Erythroblast (primary cell): Measurements from ENCODE around the gene SYNPO2.
"Not testable (repeated sequence)": the region's sequence is repeated elsewhere in the genome, so short reads cannot be mapped to it uniquely, and the experiment has no call there.

Source experiments
- DNase-seq, 2 experiments: peaks; one replicate each; lab custom pipeline; 2025; lab: John Stamatoyannopoulos, UW
- GATA1 ChIP-seq: IDR thresholded peaks from 2 replicates; pipeline ENCODE4 v1.6.1; 2011; ENCODE audit warnings: low read depth, mild to moderate bottlenecking, control low read depth, low read length, moderate library complexity
- POLR2A ChIP-seq: IDR thresholded peaks from 2 replicates; pipeline ENCODE4 v1.6.1; 2011; ENCODE audit warnings: mild to moderate bottlenecking, low read length

The SYNPO2 gene

GRCh38 chr4:118866442-118866841 is 22.2 kb upstream of the SYNPO2 start:
- DNase-seq = no peak
- TF ChIP-seq POLR2A (no peak), GATA1 (no peak)

GRCh38 chr4:118867311-118868067 is 21.2 kb upstream of the SYNPO2 start:
- no peak for TF ChIP-seq GATA1
- no peak for TF ChIP-seq POLR2A
- DNase-seq = no peak

- no peak for DNase-seq
- no peak for TF ChIP-seq GATA1
- no peak for TF ChIP-seq POLR2A
Observed at GRCh38 chr4:118869808-118870342, 18.8 kb upstream of the SYNPO2 start.

- no peak for DNase-seq
- no peak for TF ChIP-seq POLR2A
- no peak for TF ChIP-seq GATA1
Observed at GRCh38 chr4:118872181-118872580, 16.5 kb upstream of the SYNPO2 start.

GRCh38 chr4:118877797-118878196 is 10.9 kb upstream of the SYNPO2 start:
- no peak for TF ChIP-seq GATA1
- no peak for TF ChIP-seq POLR2A
- DNase-seq = no peak

- not testable (repeated sequence) for DNase-seq
Observed at GRCh38 chr4:118878507-118878906, 10.1 kb upstream of the SYNPO2 start.

GRCh38 chr4:118879409-118879808 is 9.2 kb upstream of the SYNPO2 start:
- DNase-seq = no peak
- no peak for TF ChIP-seq POLR2A
- TF ChIP-seq GATA1 = no peak

GRCh38 chr4:118881512-118882146 is 7.0 kb upstream of the SYNPO2 start:
- no peak for DNase-seq
- TF ChIP-seq GATA1 (no peak), POLR2A (no peak)

GRCh38 chr4:118883861-118884260 is 4.8 kb upstream of the SYNPO2 start:
- TF ChIP-seq POLR2A (no peak), GATA1 (no peak)
- DNase-seq = no peak

- TF ChIP-seq GATA1 = no peak
- TF ChIP-seq POLR2A = no peak
- no peak for DNase-seq
Observed at GRCh38 chr4:118884716-118885115, 3.9 kb upstream of the SYNPO2 start.

- TF ChIP-seq POLR2A (no peak), GATA1 (no peak)
- DNase-seq = no peak
Observed at GRCh38 chr4:118889312-118889691, 648 bp downstream of the SYNPO2 start.

- TF ChIP-seq GATA1 (no peak), POLR2A (no peak)
- no peak for DNase-seq
Observed at GRCh38 chr4:118894034-118894433, 5.4 kb downstream of the SYNPO2 start.

GRCh38 chr4:118898221-118898620 is 9.6 kb downstream of the SYNPO2 start:
- TF ChIP-seq GATA1 = no peak
- DNase-seq = no peak

- no peak for DNase-seq
- no peak for TF ChIP-seq GATA1
- TF ChIP-seq POLR2A = no peak
Observed at GRCh38 chr4:118898684-118899138, 10.1 kb downstream of the SYNPO2 start.

GRCh38 chr4:118904418-118904817 is 15.8 kb downstream of the SYNPO2 start:
- no peak for DNase-seq
- TF ChIP-seq GATA1 = no peak
- TF ChIP-seq POLR2A = no peak

- no peak for TF ChIP-seq POLR2A
Observed at GRCh38 chr4:118904935-118905334, 16.3 kb downstream of the SYNPO2 start.

More at GRCh38 chr4:118904935-118905334, 16.3 kb downstream of the SYNPO2 start:
- DNase-seq = no peak
